Mucosa of gallbladder (tissue), 1 donor: ENCODE measurements around the gene TRIM24. TPM values are rescaled to one million over a fixed set of nuclear protein-coding genes. Genes with fewer than 3 reads are reported as not detected.
"Not testable (repeated sequence)": the region's sequence is repeated elsewhere in the genome, so short reads cannot be mapped to it uniquely, and the experiment has no call there.

Experiments used
- DNase-seq: peaks from one replicate; pipeline ENCODE4 v3.0.0-alpha.2; 2020; ENCODE audit warnings: low spot score
- total RNA-seq: library from RNA; stranded (reverse); gene quantifications from one replicate; pipeline ENCODE4 v1.2.1, GENCODE V29; 2021
- donor health status: DM: no; HTN: no; CAD: no.

Gene TRIM24
- total RNA-seq, 1 donor from 2014 or later: 17.3 TPM

GRCh38 chr7:138495485-138495884 lies 35.4 kb downstream of the TRIM24 start:
- DNase-seq: no peak

- no peak for DNase-seq
These were observed 39.3 kb downstream of the TRIM24 start for GRCh38 chr7:138499340-138499739.

GRCh38 chr7:138500303-138500702 lies 40.2 kb downstream of the TRIM24 start:
- not testable (repeated sequence) for DNase-seq

- no peak for DNase-seq
These were observed 40.8 kb downstream of the TRIM24 start for GRCh38 chr7:138500892-138501291.

- DNase-seq: no peak
These were observed 42.1 kb downstream of the TRIM24 start for GRCh38 chr7:138502023-138502767.

GRCh38 chr7:138505361-138505873 lies 45.4 kb downstream of the TRIM24 start:
- no peak for DNase-seq

- DNase-seq: no peak
These were observed 46.7 kb downstream of the TRIM24 start for GRCh38 chr7:138506764-138507163.

GRCh38 chr7:138510003-138510402 lies 49.9 kb downstream of the TRIM24 start:
- DNase-seq: no peak

- DNase-seq: no peak
These were observed 52.2 kb downstream of the TRIM24 start for GRCh38 chr7:138512092-138512858.

- DNase-seq: no peak
These were observed 52.8 kb downstream of the TRIM24 start for GRCh38 chr7:138512885-138513284.

GRCh38 chr7:138513344-138513871 lies 53.3 kb downstream of the TRIM24 start:
- DNase-seq: no peak

- no peak for DNase-seq
These were observed 54.0 kb downstream of the TRIM24 start for GRCh38 chr7:138514044-138514443.

GRCh38 chr7:138515001-138515528 lies 55.0 kb downstream of the TRIM24 start:
- DNase-seq: no peak

GRCh38 chr7:138519061-138519798 lies 59.2 kb downstream of the TRIM24 start:
- DNase-seq: no peak

GRCh38 chr7:138520742-138521141 lies 60.7 kb downstream of the TRIM24 start:
- DNase-seq: no peak

- DNase-seq: no peak
These were observed 61.9 kb downstream of the TRIM24 start for GRCh38 chr7:138521837-138522461.

GRCh38 chr7:138524259-138524658 lies 64.2 kb downstream of the TRIM24 start:
- no peak for DNase-seq

- no peak for DNase-seq
These were observed 65.7 kb downstream of the TRIM24 start for GRCh38 chr7:138525757-138526156.

- no peak for DNase-seq
These were observed 67.7 kb downstream of the TRIM24 start for GRCh38 chr7:138527746-138528223.

GRCh38 chr7:138536833-138537232 lies 76.8 kb downstream of the TRIM24 start:
- not testable (repeated sequence) for DNase-seq

- DNase-seq: no peak
These were observed 78.5 kb downstream of the TRIM24 start for GRCh38 chr7:138538518-138538917.
